CD8-positive, alpha-beta memory T cell (primary cell): Measurements from ENCODE around the gene ELK3. TPM values are rescaled to one million over a fixed set of nuclear protein-coding genes. Genes with fewer than 3 reads are reported as not detected.
A peak's percentile ranks its signal among the peaks of the same experiment; 100 is the strongest.

Source experiments
- CTCF ChIA-PET: fragments of 350-600 bp; sonication (Branson Sonifier 250); formaldehyde crosslinking; loops from one replicate; lab custom pipeline; 2021; ENCODE audit warnings: antibody characterized with exemption; lab: Charles Lee
- POLR2A ChIA-PET: fragments of 350-600 bp; sonication (Branson Sonifier 250); formaldehyde crosslinking; loops from one replicate; lab custom pipeline; 2021; ENCODE audit warnings: antibody characterized with exemption; lab: Charles Lee
- DNase-seq, 5 donors: peaks; one replicate each; pipeline versions ENCODE4 v3.0.0 to v3.0.0-alpha.2; 2020 to 2022; ENCODE audit warnings: mixed read lengths in 1 of 5
- H3K27ac ChIP-seq: one replicate; pipeline ENCODE4 v1.7.0; 2013; ENCODE audit warnings: low read depth, mild to moderate bottlenecking, low read length, moderate library complexity
- H3K27me3 ChIP-seq: 2 replicates; pipeline ENCODE4 v1.7.0; 2013; ENCODE audit warnings: low read length, mild to moderate bottlenecking; ENCODE audit not compliant: insufficient read depth, poor library complexity, severe bottlenecking
- H3K36me3 ChIP-seq: 2 replicates; pipeline ENCODE4 v1.7.0; 2013; ENCODE audit warnings: mild to moderate bottlenecking, low read length, moderate library complexity; ENCODE audit not compliant: insufficient read depth
- H3K4me1 ChIP-seq: 2 replicates; pipeline ENCODE4 v1.7.0; 2013; ENCODE audit warnings: mild to moderate bottlenecking, low read length, moderate library complexity; ENCODE audit not compliant: insufficient read depth
- H3K4me3 ChIP-seq: 2 replicates; pipeline ENCODE4 v1.7.0; 2013; ENCODE audit warnings: mild to moderate bottlenecking, low read length
- H3K9me3 ChIP-seq: 2 replicates; pipeline ENCODE4 v1.7.0; 2013; ENCODE audit warnings: mild to moderate bottlenecking, low read length
- H3K27ac Mint-ChIP-seq, 8 donors: one replicate each; pipeline ENCODE4 v1.8.0; 2020 to 2021; ENCODE audit warnings: mixed read lengths in 8 of 8, mild to moderate bottlenecking in 6 of 8, inconsistent platforms in 3 of 8, moderate library complexity in 3 of 8
- H3K27me3 Mint-ChIP-seq, 2 donors: one replicate each; pipeline ENCODE4 v1.8.0; 2020 to 2021; ENCODE audit warnings: mixed read lengths in 2 of 2, mild to moderate bottlenecking in 1 of 2, moderate library complexity in 1 of 2
- H3K36me3 Mint-ChIP-seq, 3 donors: one replicate each; pipeline ENCODE4 v1.8.0; 2020 to 2021; ENCODE audit warnings: mixed read lengths in 3 of 3, inconsistent platforms in 1 of 3, mild to moderate bottlenecking in 1 of 3
- H3K4me1 Mint-ChIP-seq, 3 donors: one replicate each; pipeline ENCODE4 v1.8.0; 2020 to 2021; ENCODE audit warnings: mixed read lengths in 3 of 3, inconsistent platforms in 1 of 3, mild to moderate bottlenecking in 1 of 3
- H3K4me3 Mint-ChIP-seq, 7 donors: one replicate each; pipeline ENCODE4 v1.8.0; 2020 to 2021; ENCODE audit warnings: mixed read lengths in 7 of 7, mild to moderate bottlenecking in 6 of 7, moderate library complexity in 4 of 7, inconsistent platforms in 2 of 7
- H3K9me3 Mint-ChIP-seq, 5 donors: one replicate each; pipeline ENCODE4 v1.8.0; 2020 to 2022; ENCODE audit warnings: mixed read lengths in 5 of 5, mild to moderate bottlenecking in 3 of 5, moderate library complexity in 2 of 5, inconsistent platforms in 1 of 5
- polyA plus RNA-seq: library from polyadenylated mRNA; unstranded; fragments of 300-500 nt; fragmentation: Illumina TruSeq; gene quantifications from one replicate; pipeline ENCODE4 v1.2.3, GENCODE V29; 2021
- total RNA-seq, 2 experiments: library from RNA; stranded (reverse); gene quantifications; one replicate each; pipeline ENCODE4 v1.2.3, GENCODE V29; 2021

The ELK3 gene
- total and polyA plus RNA-seq, 3 experiments from 2014 or later = 24.0 to 44.3 (median 28.4) TPM

DNA sequence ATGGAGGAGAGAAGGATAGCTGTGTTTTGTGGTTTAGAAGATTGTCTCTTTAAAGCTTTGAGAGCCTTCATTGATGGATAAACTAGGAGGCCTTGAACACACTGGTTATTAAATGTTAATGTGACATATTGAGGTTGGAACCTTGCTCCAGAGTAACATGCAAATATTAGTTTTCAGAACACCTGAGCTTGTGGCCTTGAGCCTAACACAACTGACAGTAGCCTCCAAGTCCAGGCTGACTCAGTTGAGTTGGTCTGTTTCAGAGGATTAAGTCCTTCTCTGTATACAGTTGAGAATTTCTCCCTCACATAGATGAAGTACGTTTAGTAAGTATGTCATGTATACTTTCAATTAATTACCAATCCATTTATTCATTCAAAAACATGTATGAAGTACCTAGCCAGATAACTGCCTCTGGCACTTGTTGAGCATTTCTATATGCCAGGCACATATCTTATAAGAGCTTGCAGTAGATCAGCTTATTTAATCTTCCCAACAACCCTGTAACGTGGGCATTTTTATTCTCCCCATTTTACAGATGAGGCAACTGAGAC lies 63.5 kb downstream of the ELK3 start:
- ChIA-PET CTCF (no interaction called here), POLR2A (interaction anchor here (1.0 kb wide), 1 partner anchor 259 kb away, joined by 3 read pairs; no protein-coding TSS in a partner anchor)
- DNase-seq = no peak
- H3K9me3 Mint-ChIP-seq = no peaks in the 10 kb centered on the region
- H3K27me3 ChIP-seq = no peaks in the 10 kb centered on the region
- H3K27ac ChIP-seq = no peak overlapping the region
- H3K36me3 Mint-ChIP-seq = peaks cover 4 to 41% (median 19%) of the 10 kb centered on the region in 3 donors
- no peak overlapping the region for H3K27ac Mint-ChIP-seq
- H3K9me3 ChIP-seq = no peaks in the 10 kb centered on the region
- peaks cover 13% of the 10 kb centered on the region for H3K4me1 ChIP-seq
- peaks cover 12% of the 10 kb centered on the region for H3K36me3 ChIP-seq
- no peak overlapping the region for H3K4me3 ChIP-seq
- H3K4me1 Mint-ChIP-seq = peaks cover 17 to 19% (median 19%) of the 10 kb centered on the region in 3 donors
- no peak overlapping the region for H3K4me3 Mint-ChIP-seq
- H3K27me3 Mint-ChIP-seq = no peaks in the 10 kb centered on the region

DNA sequence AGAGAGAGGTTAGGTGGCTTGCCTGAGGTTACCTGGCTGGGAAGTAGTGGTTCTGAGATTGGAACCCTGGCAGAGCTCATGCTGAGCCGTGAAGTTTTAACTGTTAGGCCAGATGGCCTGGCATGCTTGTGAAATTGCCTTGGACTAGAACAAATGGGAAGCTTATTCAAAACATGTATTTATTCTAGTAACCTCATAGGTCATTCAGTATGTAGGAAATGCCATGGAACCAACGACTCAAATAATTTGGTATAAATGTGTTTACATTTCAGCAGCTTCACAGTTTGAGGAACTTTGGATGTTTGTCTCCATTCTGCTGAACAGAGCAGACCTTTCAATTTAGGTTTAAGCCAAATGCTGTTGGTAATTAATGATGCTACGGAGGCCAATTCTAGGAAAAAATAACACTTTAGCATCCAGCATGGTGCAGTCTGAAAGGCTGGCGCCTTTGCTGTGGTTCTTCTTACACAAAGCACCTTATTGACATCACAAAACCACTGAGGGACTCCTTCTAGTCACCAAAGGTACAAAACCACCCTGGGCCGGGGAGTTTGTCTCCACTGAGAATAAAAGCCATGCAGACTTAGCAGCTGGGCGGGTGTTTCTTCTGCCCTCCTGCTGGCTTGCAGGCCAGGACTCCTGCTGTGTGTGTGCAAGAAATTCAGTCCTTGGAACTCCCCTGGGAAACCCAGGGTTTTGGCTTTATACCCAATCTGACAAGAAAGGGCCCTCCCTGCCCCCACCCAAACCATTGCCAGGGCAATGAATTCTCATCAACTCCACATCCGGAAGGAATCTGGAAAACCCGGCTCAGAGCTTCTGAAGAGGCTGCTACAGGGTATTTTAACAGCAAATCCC lies 64.2 kb downstream of the ELK3 start:
- peak in 2 of 5 donors; percentile 37 to 40 for DNase-seq
- no peak overlapping the region for H3K27ac ChIP-seq
- H3K27me3 ChIP-seq = no peaks in the 10 kb centered on the region
- ChIA-PET CTCF (interaction anchor here (1.2 kb wide), 1 partner anchor 43 kb away, joined by 4 read pairs; no protein-coding TSS in a partner anchor), POLR2A (interaction anchor here (1.0 kb wide), 1 partner anchor 259 kb away, joined by 3 read pairs; no protein-coding TSS in a partner anchor)
- Mint-ChIP-seq H3K9me3 (no peaks in the 10 kb centered on the region), H3K27me3 (no peaks in the 10 kb centered on the region), H3K4me1 (peaks cover 17 to 19% (median 17%) of the 10 kb centered on the region in 3 donors), H3K27ac (peak overlapping the region in 3 of 8 donors; percentile 10 to 58 (median 32)), H3K36me3 (peaks cover 4 to 43% (median 19%) of the 10 kb centered on the region in 3 donors), H3K4me3 (peak overlapping the region in 1 of 7 donors; percentile 6)
- no peaks in the 10 kb centered on the region for H3K9me3 ChIP-seq
- peaks cover 12% of the 10 kb centered on the region for H3K36me3 ChIP-seq
- no peak overlapping the region for H3K4me3 ChIP-seq
- H3K4me1 ChIP-seq = peaks cover 13% of the 10 kb centered on the region

DNA sequence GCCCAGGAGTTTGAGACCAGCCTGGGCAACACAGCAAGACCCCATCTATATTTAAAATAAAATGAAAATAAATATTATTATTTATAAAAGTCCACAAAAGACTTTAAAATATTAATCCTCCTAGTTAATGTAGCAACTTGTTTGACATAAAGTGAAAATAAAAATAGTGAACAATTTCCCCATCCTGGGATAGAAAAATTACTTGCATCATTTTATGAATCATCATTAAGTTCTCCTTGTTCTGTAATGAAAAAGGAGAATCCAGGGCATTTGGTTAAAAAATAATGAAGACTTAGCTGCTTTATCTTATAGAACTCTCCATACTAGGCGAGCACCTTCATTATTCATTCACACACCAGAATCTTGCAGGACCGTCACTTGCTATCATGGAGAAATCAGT lies 66.1 kb downstream of the ELK3 start:
- Histone ChIP-seq H3K9me3 (no peaks in the 10 kb centered on the region), H3K36me3 (peaks cover 12% of the 10 kb centered on the region), H3K4me1 (peaks cover 13% of the 10 kb centered on the region), H3K27me3 (no peaks in the 10 kb centered on the region), H3K4me3 (no peak overlapping the region), H3K27ac (no peak overlapping the region)
- Mint-ChIP-seq H3K4me3 (no peak overlapping the region), H3K4me1 (peaks cover 12 to 23% (median 17%) of the 10 kb centered on the region in 3 donors), H3K27me3 (peaks cover 0 to 1% of the 10 kb centered on the region in 2 donors), H3K36me3 (peaks cover 9 to 52% (median 18%) of the 10 kb centered on the region in 3 donors), H3K27ac (peak overlapping the region in 7 of 8 donors; percentile 40 to 84 (median 64)), H3K9me3 (no peaks in the 10 kb centered on the region)
- POLR2A ChIA-PET = no interaction called here
- DNase-seq = no peak
- CTCF ChIA-PET = interaction anchor here (1.5 kb wide), 1 partner anchor 140 kb away, joined by 6 read pairs; the partner anchor contains the start of gene CDK17

GRCh38 chr12:96260644-96261043 lies 66.5 kb downstream of the ELK3 start:
- no peak overlapping the region for H3K27ac ChIP-seq
- no peak for DNase-seq
- ChIA-PET POLR2A (no interaction called here), CTCF (interaction anchor here (1.5 kb wide), 1 partner anchor 140 kb away, joined by 6 read pairs; the partner anchor contains the start of gene CDK17)
- no peak overlapping the region for H3K4me3 ChIP-seq
- peaks cover 13% of the 10 kb centered on the region for H3K4me1 ChIP-seq
- no peaks in the 10 kb centered on the region for H3K9me3 Mint-ChIP-seq
- H3K27ac Mint-ChIP-seq = peak overlapping the region in 7 of 8 donors; percentile 40 to 84 (median 64)
- peaks cover 0 to 1% of the 10 kb centered on the region in 2 donors for H3K27me3 Mint-ChIP-seq
- H3K4me3 Mint-ChIP-seq = no peak overlapping the region
- H3K4me1 Mint-ChIP-seq = peaks cover 12 to 23% (median 19%) of the 10 kb centered on the region in 3 donors
- H3K9me3 ChIP-seq = no peaks in the 10 kb centered on the region
- H3K36me3 Mint-ChIP-seq = peaks cover 9 to 52% (median 18%) of the 10 kb centered on the region in 3 donors
- peaks cover 12% of the 10 kb centered on the region for H3K36me3 ChIP-seq
- H3K27me3 ChIP-seq = no peaks in the 10 kb centered on the region

GRCh38 chr12:96261557-96261956 lies 67.4 kb downstream of the ELK3 start:
- Histone ChIP-seq H3K27me3 (no peaks in the 10 kb centered on the region), H3K4me1 (peaks cover 10% of the 10 kb centered on the region), H3K4me3 (no peak overlapping the region), H3K9me3 (no peaks in the 10 kb centered on the region), H3K27ac (no peak overlapping the region), H3K36me3 (peaks cover 12% of the 10 kb centered on the region)
- POLR2A ChIA-PET = no interaction called here
- Mint-ChIP-seq H3K27ac (peak overlapping the region in 7 of 8 donors; percentile 9 to 85 (median 49)), H3K36me3 (peaks cover 9 to 56% (median 18%) of the 10 kb centered on the region in 3 donors), H3K4me1 (peaks cover 12 to 26% (median 23%) of the 10 kb centered on the region in 3 donors), H3K27me3 (peaks cover 0 to 1% of the 10 kb centered on the region in 2 donors), H3K9me3 (no peaks in the 10 kb centered on the region), H3K4me3 (no peak overlapping the region)
- CTCF ChIA-PET = interaction anchor here (1.5 kb wide), 1 partner anchor 139 kb away, joined by 6 read pairs; the partner anchor contains the start of gene CDK17
- DNase-seq = no peak

- H3K36me3 Mint-ChIP-seq = peaks cover 9 to 68% (median 18%) of the 10 kb centered on the region in 3 donors
- POLR2A ChIA-PET = no interaction called here
These were observed 69.3 kb downstream of the ELK3 start for GRCh38 chr12:96263449-96263902.

DNA sequence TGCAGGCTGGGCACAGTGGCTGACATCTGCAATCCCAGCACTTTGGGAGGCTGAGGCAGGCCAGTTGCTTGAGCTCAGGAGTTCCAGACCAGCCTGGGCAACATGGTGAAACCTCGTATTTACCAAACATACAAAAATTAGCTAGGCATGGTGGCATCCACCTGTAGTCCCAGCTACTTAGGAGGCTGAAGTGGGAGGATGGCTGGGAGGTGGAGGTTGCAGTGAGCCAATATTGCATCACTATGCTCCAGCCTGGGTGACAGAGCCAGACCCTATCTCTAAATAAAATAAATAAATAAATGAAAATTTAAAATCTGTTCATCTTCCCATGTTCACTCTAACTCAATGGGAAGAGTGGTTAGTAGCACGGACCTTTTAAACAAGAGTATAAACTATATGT lies 71.2 kb downstream of the ELK3 start:
- DNase-seq = no peak
- POLR2A ChIA-PET = no interaction called here
- peaks cover 9 to 76% (median 18%) of the 10 kb centered on the region in 3 donors for H3K36me3 Mint-ChIP-seq
- no peaks in the 10 kb centered on the region for H3K27me3 ChIP-seq
- peaks cover 30 to 43% (median 31%) of the 10 kb centered on the region in 3 donors for H3K4me1 Mint-ChIP-seq
- no peaks in the 10 kb centered on the region for H3K9me3 ChIP-seq
- H3K36me3 ChIP-seq = peaks cover 13% of the 10 kb centered on the region
- H3K4me1 ChIP-seq = no peaks in the 10 kb centered on the region
- CTCF ChIA-PET = interaction anchor here (1.2 kb wide), 1 partner anchor 10 kb away, joined by 4 read pairs; no protein-coding TSS in a partner anchor
- no peak overlapping the region for H3K4me3 ChIP-seq
- no peaks in the 10 kb centered on the region for H3K9me3 Mint-ChIP-seq
- peaks cover 0 to 1% of the 10 kb centered on the region in 2 donors for H3K27me3 Mint-ChIP-seq
- no peak overlapping the region for H3K27ac ChIP-seq
- H3K4me3 Mint-ChIP-seq = no peak overlapping the region
- H3K27ac Mint-ChIP-seq = peak overlapping the region in 6 of 8 donors; percentile 23 to 93 (median 49)

More at GRCh38 chr12:96263449-96263902, 69.3 kb downstream of the ELK3 start:
- H3K4me1 ChIP-seq = peaks cover 2% of the 10 kb centered on the region
- H3K36me3 ChIP-seq = peaks cover 8% of the 10 kb centered on the region
- no peak overlapping the region for H3K27ac ChIP-seq
- CTCF ChIA-PET = interaction anchor here (0.8 to 1.5 kb wide), 3 partner anchors 48 to 253 kb away, joined by 3 to 4 read pairs (median 3); no protein-coding TSS in a partner anchor
- Mint-ChIP-seq H3K4me1 (peaks cover 25 to 31% (median 30%) of the 10 kb centered on the region in 3 donors), H3K27me3 (peaks cover 0 to 1% of the 10 kb centered on the region in 2 donors), H3K4me3 (peak overlapping the region in 1 of 7 donors; percentile 5), H3K9me3 (no peaks in the 10 kb centered on the region), H3K27ac (peak overlapping the region in 7 of 8 donors; percentile 41 to 86 (median 70))
- H3K4me3 ChIP-seq = no peak overlapping the region
- DNase-seq = no peak
- no peaks in the 10 kb centered on the region for H3K27me3 ChIP-seq
- no peaks in the 10 kb centered on the region for H3K9me3 ChIP-seq
